Fibroblast of mammary gland (primary cell): ENCODE results near the gene CENPO.

Source experiments
- DNase-seq: peaks from one replicate; pipeline ENCODE4 v3.0.0-alpha.2; 2010; ENCODE audit warnings: low read depth
- H3K4me3 ChIP-seq: 2 replicates; pipeline ENCODE4 v1.5.1; 2011; ENCODE audit warnings: low read depth, mild to moderate bottlenecking, low read length, moderate library complexity; ENCODE audit not compliant: control insufficient read depth
- CTCF ChIP-seq: conservative IDR thresholded peaks from 2 replicates; pipeline ENCODE4 v1.5.1; 2011; ENCODE audit warnings: low read depth, low read length, inconsistent platforms; ENCODE audit not compliant: control insufficient read depth, insufficient read depth

CENPO gene

GRCh38 chr2:24870440-24870839 lies 77.2 kb downstream of the CENPO start:
- no peak for DNase-seq
- no peak overlapping the region for H3K4me3 ChIP-seq
- no peak for TF ChIP-seq CTCF

- no peak overlapping the region for H3K4me3 ChIP-seq
- no peak for TF ChIP-seq CTCF
- no peak for DNase-seq
Measured at GRCh38 chr2:24870891-24871705, 77.9 kb downstream of the CENPO start.

- no peak for TF ChIP-seq CTCF
- DNase-seq: no peak
- H3K4me3 ChIP-seq: no peak overlapping the region
Measured at GRCh38 chr2:24871852-24872333, 78.7 kb downstream of the CENPO start.
